Liver (tissue), 9 donors: ENCODE measurements around the gene CPZ. TPM values are rescaled to one million over a fixed set of nuclear protein-coding genes. Genes with fewer than 3 reads are reported as not detected.

Experiments
- DNase-seq: peaks from one replicate; pipeline ENCODE4 v3.0.0-alpha.2; 2017; ENCODE audit warnings: low spot score
- H3K27ac ChIP-seq, 2 donors: one replicate each; pipeline ENCODE4 v1.7.0; 2013; ENCODE audit warnings: inconsistent platforms in 2 of 2, low read length in 2 of 2, control low read depth in 1 of 2, low read depth in 1 of 2, mild to moderate bottlenecking in 1 of 2
- H3K27me3 ChIP-seq, 4 donors: one replicate each; pipeline versions ENCODE4 v1.6.1 to v1.7.0; 2013; ENCODE audit warnings: low read length in 3 of 4, inconsistent platforms in 1 of 4, mild to moderate bottlenecking in 1 of 4, moderate library complexity in 1 of 4; ENCODE audit not compliant: control insufficient read depth in 4 of 4, insufficient read depth in 4 of 4
- H3K36me3 ChIP-seq, 4 donors: one replicate each; pipeline versions ENCODE4 v1.6.1 to v1.7.0; 2013; ENCODE audit warnings: low read length in 3 of 4, mild to moderate bottlenecking in 3 of 4, low read depth in 1 of 4, moderate library complexity in 1 of 4; ENCODE audit not compliant: control insufficient read depth in 4 of 4, insufficient read depth in 3 of 4
- H3K4me1 ChIP-seq, 4 donors: one replicate each; pipeline versions ENCODE4 v1.6.1 to v1.7.0; 2013; ENCODE audit warnings: low read length in 3 of 4, mild to moderate bottlenecking in 3 of 4, moderate library complexity in 1 of 4; ENCODE audit not compliant: control insufficient read depth in 4 of 4, insufficient read depth in 4 of 4
- H3K4me3 ChIP-seq, 3 donors: one replicate each; pipeline versions ENCODE4 v1.6.1 to v1.7.0; 2013; ENCODE audit warnings: low read length in 3 of 3, control low read depth in 1 of 3, low read depth in 1 of 3, mild to moderate bottlenecking in 1 of 3
- H3K9ac ChIP-seq, 2 donors: one replicate each; pipeline ENCODE4 v1.7.0; 2013; ENCODE audit warnings: low read length in 2 of 2, mild to moderate bottlenecking in 2 of 2, moderate library complexity in 2 of 2, control low read depth in 1 of 2, low read depth in 1 of 2
- H3K9me3 ChIP-seq, 4 donors: one replicate each; pipeline versions ENCODE4 v1.6.1 to v1.7.0; 2013; ENCODE audit warnings: low read length in 3 of 4; ENCODE audit not compliant: control insufficient read depth in 4 of 4
- EGR1 ChIP-seq, 2 donors: IDR thresholded peaks; 2 replicates each; pipeline ENCODE4 v1.6.1; 2016 to 2018; ENCODE audit warnings: antibody characterized with exemption in 2 of 2, low read depth in 2 of 2
- FOXA2 ChIP-seq: IDR thresholded peaks from 2 replicates; pipeline ENCODE4 v1.6.1; 2016; ENCODE audit warnings: antibody characterized with exemption
- GABPA ChIP-seq, 2 donors: IDR thresholded peaks in 1 of 2; conservative IDR thresholded peaks in 1 of 2; 2 replicates each; pipeline ENCODE4 v1.6.1; 2016; ENCODE audit warnings: antibody characterized with exemption in 2 of 2, mild to moderate bottlenecking in 1 of 2, moderate library complexity in 1 of 2
- HNF4G ChIP-seq: IDR thresholded peaks from 2 replicates; pipeline ENCODE4 v1.6.1; 2016; ENCODE audit warnings: antibody characterized with exemption
- JUND ChIP-seq, 2 donors: IDR thresholded peaks; 2 replicates each; pipeline ENCODE4 v1.6.1; 2016; ENCODE audit warnings: antibody characterized with exemption in 2 of 2
- NR2F2 ChIP-seq: IDR thresholded peaks from 2 replicates; pipeline ENCODE4 v1.6.1; 2016; ENCODE audit warnings: antibody characterized with exemption
- RXRA ChIP-seq, 2 donors: IDR thresholded peaks; 2 replicates each; pipeline ENCODE4 v1.6.1; 2017 to 2018; ENCODE audit warnings: antibody characterized with exemption in 2 of 2, mild to moderate bottlenecking in 1 of 2
- SP1 ChIP-seq: IDR thresholded peaks from 2 replicates; pipeline ENCODE4 v1.6.1; 2018; ENCODE audit warnings: antibody characterized with exemption, mild to moderate bottlenecking
- TAF1 ChIP-seq: conservative IDR thresholded peaks from 2 replicates; pipeline ENCODE4 v1.6.1; 2016; ENCODE audit warnings: antibody characterized with exemption, mild to moderate bottlenecking
- WGBS: extraction: QIAGEN DNeasy Blood & Tissue Kit; methylation state at CpG from one replicate; pipeline ENCODE4 v1.1.7; 2013; 5-methylcytosine and 5-hydroxymethylcytosine counted together
- polyA plus RNA-seq, 2 donors: library from polyadenylated mRNA; stranded (reverse) in 1 of 2; unstranded in 1 of 2; fragments of 200-250 nt in 1 of 2; fragments of >200 nt in 1 of 2; fragmentation: Nextera tagmentation in 1 of 2; extraction: Ambion mirVana in 1 of 2; gene quantifications; one replicate each; pipeline versions ENCODE4 v1.2.1 to v1.2.3, GENCODE V29; 2013 to 2015
- total RNA-seq, 2 donors: library from RNA; depleted of rRNA; stranded (reverse); fragments of >200 nt; gene quantifications; one replicate each; pipeline ENCODE4 v1.2.3, GENCODE V29; 2014
- TF ChIP-seq, protein P1 (sequence below): IDR thresholded peaks from 2 replicates; pipeline ENCODE4 v1.6.1; 2016; ENCODE audit warnings: antibody characterized with exemption
- TF ChIP-seq, protein P2 (sequence below): IDR thresholded peaks from 2 replicates; pipeline ENCODE4 v1.6.1; 2016; ENCODE audit warnings: antibody characterized with exemption
- TF ChIP-seq, protein P3 (sequence below): IDR thresholded peaks from 2 replicates; pipeline ENCODE4 v1.6.1; 2016; ENCODE audit warnings: antibody characterized with exemption, mild to moderate bottlenecking
- TF ChIP-seq, protein P4 (sequence below): fragments of 150-350 bp; IDR thresholded peaks from 2 replicates; pipeline ENCODE4 v1.5.1; 2017; ENCODE audit warnings: improper control_type of control experiment, low read depth, low read length; ENCODE audit not compliant: missing input control
- TF ChIP-seq, protein P5 (sequence below): IDR thresholded peaks from 2 replicates; pipeline ENCODE4 v1.6.1; 2016; ENCODE audit warnings: antibody characterized with exemption
- donor health status: healthy.
- donor health status: healthy.
- donor health status: healthy.
- donor health status: healthy.
- donor health status: healthy.

The CPZ gene
- total and polyA plus RNA-seq, 4 donors: 0.51 to 1.8 (median 1.4) TPM

DNA sequence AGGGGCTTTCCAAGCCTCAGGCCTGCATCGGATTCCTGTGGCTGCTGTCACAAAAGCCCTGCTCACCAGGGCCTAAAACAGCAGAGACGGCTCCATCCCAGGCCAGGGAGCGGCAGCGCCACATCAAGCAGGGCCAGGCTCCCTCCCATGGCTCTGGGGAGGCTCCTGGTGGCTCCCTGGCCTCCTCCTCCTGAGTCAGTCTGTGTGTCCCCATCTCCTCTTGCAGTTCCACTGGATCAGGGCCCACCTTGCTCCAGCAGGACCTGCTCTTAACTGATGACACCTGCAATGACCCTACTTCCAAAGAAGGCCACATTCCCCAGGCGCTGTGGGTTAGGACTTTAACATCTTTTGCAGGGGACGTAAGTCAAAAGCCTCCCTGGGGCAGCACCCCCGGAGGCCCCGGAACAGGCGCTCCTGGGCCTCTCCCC is 51.9 kb downstream of the CPZ start:
- Histone ChIP-seq H3K9me3 (no peaks in the 10 kb centered on the region), H3K4me3 (no peak overlapping the region), H3K36me3 (no peaks in the 10 kb centered on the region), H3K9ac (no peak overlapping the region), H3K27ac (no peak overlapping the region), H3K4me1 (no peaks in the 10 kb centered on the region), H3K27me3 (peaks cover 0 to 3% (median 0%) of the 10 kb centered on the region in 4 donors)
- TF ChIP-seq, protein P1, sequence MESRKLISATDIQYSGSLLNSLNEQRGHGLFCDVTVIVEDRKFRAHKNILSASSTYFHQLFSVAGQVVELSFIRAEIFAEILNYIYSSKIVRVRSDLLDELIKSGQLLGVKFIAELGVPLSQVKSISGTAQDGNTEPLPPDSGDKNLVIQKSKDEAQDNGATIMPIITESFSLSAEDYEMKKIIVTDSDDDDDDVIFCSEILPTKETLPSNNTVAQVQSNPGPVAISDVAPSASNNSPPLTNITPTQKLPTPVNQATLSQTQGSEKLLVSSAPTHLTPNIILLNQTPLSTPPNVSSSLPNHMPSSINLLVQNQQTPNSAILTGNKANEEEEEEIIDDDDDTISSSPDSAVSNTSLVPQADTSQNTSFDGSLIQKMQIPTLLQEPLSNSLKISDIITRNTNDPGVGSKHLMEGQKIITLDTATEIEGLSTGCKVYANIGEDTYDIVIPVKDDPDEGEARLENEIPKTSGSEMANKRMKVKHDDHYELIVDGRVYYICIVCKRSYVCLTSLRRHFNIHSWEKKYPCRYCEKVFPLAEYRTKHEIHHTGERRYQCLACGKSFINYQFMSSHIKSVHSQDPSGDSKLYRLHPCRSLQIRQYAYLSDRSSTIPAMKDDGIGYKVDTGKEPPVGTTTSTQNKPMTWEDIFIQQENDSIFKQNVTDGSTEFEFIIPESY: no peak
- TF ChIP-seq EGR1 (IDR thresholded peaks at IDR 0.05; ENCODE audit: low read depth in 2 of 2): no peak
- no peak for TF ChIP-seq RXRA (IDR thresholded peaks at IDR 0.05)
- TF ChIP-seq NR2F2: no peak
- no peak for TF ChIP-seq SP1
- TF ChIP-seq, protein P2, sequence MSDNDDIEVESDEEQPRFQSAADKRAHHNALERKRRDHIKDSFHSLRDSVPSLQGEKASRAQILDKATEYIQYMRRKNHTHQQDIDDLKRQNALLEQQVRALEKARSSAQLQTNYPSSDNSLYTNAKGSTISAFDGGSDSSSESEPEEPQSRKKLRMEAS: no peak
- TF ChIP-seq, protein P3, sequence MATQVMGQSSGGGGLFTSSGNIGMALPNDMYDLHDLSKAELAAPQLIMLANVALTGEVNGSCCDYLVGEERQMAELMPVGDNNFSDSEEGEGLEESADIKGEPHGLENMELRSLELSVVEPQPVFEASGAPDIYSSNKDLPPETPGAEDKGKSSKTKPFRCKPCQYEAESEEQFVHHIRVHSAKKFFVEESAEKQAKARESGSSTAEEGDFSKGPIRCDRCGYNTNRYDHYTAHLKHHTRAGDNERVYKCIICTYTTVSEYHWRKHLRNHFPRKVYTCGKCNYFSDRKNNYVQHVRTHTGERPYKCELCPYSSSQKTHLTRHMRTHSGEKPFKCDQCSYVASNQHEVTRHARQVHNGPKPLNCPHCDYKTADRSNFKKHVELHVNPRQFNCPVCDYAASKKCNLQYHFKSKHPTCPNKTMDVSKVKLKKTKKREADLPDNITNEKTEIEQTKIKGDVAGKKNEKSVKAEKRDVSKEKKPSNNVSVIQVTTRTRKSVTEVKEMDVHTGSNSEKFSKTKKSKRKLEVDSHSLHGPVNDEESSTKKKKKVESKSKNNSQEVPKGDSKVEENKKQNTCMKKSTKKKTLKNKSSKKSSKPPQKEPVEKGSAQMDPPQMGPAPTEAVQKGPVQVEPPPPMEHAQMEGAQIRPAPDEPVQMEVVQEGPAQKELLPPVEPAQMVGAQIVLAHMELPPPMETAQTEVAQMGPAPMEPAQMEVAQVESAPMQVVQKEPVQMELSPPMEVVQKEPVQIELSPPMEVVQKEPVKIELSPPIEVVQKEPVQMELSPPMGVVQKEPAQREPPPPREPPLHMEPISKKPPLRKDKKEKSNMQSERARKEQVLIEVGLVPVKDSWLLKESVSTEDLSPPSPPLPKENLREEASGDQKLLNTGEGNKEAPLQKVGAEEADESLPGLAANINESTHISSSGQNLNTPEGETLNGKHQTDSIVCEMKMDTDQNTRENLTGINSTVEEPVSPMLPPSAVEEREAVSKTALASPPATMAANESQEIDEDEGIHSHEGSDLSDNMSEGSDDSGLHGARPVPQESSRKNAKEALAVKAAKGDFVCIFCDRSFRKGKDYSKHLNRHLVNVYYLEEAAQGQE: no peak
- no peak for TF ChIP-seq FOXA2
- TF ChIP-seq, protein P4, sequence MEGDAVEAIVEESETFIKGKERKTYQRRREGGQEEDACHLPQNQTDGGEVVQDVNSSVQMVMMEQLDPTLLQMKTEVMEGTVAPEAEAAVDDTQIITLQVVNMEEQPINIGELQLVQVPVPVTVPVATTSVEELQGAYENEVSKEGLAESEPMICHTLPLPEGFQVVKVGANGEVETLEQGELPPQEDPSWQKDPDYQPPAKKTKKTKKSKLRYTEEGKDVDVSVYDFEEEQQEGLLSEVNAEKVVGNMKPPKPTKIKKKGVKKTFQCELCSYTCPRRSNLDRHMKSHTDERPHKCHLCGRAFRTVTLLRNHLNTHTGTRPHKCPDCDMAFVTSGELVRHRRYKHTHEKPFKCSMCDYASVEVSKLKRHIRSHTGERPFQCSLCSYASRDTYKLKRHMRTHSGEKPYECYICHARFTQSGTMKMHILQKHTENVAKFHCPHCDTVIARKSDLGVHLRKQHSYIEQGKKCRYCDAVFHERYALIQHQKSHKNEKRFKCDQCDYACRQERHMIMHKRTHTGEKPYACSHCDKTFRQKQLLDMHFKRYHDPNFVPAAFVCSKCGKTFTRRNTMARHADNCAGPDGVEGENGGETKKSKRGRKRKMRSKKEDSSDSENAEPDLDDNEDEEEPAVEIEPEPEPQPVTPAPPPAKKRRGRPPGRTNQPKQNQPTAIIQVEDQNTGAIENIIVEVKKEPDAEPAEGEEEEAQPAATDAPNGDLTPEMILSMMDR: no peak
- no peak for TF ChIP-seq GABPA (IDR thresholded peaks at IDR 0.05 in 1 of 2, conservative IDR thresholded peaks at IDR 0.05 in 1 of 2)
- no peak for DNase-seq
- WGBS: 85% methylated on average over 9 of the region's 9 CpGs

DNA sequence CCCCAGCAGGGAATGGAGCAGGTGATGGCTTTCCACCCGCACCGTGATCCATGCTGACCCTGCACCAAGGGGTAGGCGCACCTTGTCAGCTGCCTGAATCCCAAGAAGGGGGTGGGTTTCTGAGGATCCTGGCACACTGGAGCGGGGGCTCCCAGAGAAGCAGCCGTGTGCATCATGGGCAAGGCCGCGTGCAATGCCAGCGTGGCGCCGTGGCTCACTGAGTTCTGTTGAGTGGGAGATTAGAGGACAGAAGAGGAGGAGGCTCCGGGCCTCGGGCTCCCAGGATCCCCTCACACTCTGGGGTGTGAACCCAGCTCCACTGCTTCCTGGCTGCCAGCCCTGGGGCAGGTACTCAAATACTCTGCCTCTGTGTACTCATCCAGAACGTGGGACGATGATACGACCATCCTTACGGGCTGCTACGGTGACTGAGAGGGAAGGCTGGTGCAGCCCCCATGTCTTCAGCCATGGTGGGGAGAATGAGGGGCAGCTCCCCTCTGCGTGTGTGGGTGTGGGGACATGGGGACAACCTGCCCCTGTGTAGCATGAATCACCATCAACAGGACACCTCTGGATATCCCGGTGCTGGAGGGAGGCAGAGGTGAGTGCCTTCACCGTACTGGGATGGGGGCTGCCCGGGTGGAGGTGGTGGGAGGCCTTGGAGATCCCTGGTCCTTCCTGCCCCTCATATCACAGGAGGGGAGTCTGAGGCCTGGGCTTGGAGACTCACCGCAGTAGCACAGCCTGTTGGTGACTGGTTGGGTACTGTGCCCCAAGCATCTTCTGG is 52.6 kb downstream of the CPZ start:
- H3K27ac ChIP-seq: no peak overlapping the region
- no peak overlapping the region for H3K4me3 ChIP-seq
- H3K9me3 ChIP-seq: no peaks in the 10 kb centered on the region
- WGBS: 91% methylated on average over 22 of the region's 22 CpGs
- H3K9ac ChIP-seq: no peak overlapping the region
- no peaks in the 10 kb centered on the region for H3K4me1 ChIP-seq
- no peak for DNase-seq
- peaks cover 0 to 3% (median 0%) of the 10 kb centered on the region in 4 donors for H3K27me3 ChIP-seq
- TF ChIP-seq GABPA (IDR thresholded peaks at IDR 0.05 in 1 of 2, conservative IDR thresholded peaks at IDR 0.05 in 1 of 2) (no peak), HNF4G (no peak), JUND (IDR thresholded peaks at IDR 0.05) (no peak), TAF1 (no peak), EGR1 (IDR thresholded peaks at IDR 0.05; ENCODE audit: low read depth in 2 of 2) (no peak)
- TF ChIP-seq, protein P5, sequence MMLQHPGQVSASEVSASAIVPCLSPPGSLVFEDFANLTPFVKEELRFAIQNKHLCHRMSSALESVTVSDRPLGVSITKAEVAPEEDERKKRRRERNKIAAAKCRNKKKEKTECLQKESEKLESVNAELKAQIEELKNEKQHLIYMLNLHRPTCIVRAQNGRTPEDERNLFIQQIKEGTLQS: no peak
- TF ChIP-seq, protein P1: no peak
- no peaks in the 10 kb centered on the region for H3K36me3 ChIP-seq
